ENCODE results near the gene ADRB1.

ADRB1 gene

DNA sequence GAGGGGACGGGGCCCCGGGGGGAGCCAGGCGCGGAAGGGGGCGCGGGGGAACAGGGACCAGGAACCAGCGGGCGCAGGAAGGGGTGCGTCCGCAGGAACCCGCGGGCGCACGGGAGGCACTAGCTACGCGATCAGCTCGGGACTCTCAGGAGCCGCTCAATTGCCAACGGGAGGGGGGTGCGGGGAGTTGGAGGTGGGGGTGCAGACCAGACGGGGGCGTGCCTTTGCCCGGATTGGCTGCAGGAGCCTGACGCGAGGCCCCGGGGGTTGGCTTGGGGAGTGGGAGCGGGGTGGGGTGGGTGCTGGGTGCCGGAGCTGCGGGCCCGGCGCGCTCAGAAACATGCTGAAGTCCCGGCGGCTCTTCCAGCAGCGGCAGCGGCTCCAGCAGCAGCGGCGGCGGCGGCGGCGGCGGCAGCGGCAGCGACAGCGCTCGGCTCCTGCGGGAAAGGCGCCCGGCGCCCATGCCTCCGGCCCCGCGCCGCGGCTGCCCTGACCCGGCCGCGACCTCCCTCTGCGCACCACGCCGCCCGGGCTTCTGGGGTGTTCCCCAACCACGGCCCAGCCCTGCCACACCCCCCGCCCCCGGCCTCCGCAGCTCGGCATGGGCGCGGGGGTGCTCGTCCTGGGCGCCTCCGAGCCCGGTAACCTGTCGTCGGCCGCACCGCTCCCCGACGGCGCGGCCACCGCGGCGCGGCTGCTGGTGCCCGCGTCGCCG, at the start of gene ADRB1:
Gene ADRB1, plus strand, starts transcription at position 335 of the 715 bp plus-strand sequence. Its CDS starts 267 bp downstream, at position 602.
- peak; percentile 89 for DNase-seq (ENCODE audit: low spot score)

GRCh38 chr10:113995201-113995600, 48.5 kb upstream of the ADRB1 start:
- DNase-seq (ENCODE audit: low spot score): no peak

DNA sequence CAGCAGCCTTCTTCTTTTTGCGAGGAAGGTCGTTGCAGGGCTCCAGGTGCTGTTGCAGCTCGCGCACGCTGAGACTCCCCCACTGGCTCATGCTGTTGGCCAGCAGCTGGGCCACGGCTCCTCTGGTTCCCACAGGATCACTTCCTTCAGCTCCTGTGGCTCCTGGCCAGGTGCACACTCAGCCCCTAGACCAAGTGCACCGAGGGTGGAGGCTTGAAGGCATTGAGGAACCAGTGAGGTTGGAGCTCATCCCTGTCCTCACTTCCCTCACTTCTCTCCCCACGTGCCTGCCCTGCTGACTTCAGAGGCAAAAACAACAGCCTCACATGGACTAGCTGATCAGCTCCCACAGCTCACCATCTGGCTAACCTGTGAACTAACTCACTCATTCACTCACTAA, 46.2 kb upstream of the ADRB1 start:
- DNase-seq (ENCODE audit: low spot score): no peak

GRCh38 chr10:113999531-113999930, 44.1 kb upstream of the ADRB1 start:
- DNase-seq (ENCODE audit: low spot score): no peak

DNA sequence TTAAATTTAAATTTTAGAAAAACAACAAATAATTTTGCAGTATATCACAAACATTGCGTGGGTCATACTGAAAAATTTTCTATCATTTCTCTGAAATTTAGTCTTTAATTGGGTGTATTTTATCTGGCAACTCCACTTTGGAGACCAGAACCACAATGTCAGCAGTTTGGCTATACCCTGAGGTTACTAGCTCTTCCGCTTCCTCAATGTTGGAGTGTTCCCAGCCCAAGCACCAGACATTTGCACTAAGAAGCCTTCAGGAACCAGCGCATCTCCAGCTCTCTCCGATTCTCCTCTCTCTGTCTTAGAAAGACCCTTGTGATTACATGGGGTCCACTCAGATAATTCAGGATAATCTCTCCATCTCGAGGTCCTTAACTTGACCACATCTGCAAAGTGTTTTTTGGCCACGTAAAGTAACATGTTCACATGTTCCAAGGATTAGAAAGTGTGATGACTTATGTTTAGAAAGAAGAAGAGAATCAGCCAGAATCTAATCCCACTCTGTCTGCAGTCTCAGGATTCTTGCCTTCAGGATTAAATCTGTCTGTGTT, 43.1 kb upstream of the ADRB1 start:
- no peak for DNase-seq (ENCODE audit: low spot score)

GRCh38 chr10:114002422-114002821, 41.2 kb upstream of the ADRB1 start:
- no peak for DNase-seq (ENCODE audit: low spot score)

- DNase-seq (ENCODE audit: low spot score): no peak
Observed at GRCh38 chr10:114003161-114003941, 40.3 kb upstream of the ADRB1 start.

- DNase-seq (ENCODE audit: low spot score): no peak
Observed at GRCh38 chr10:114009281-114009996, 34.2 kb upstream of the ADRB1 start.

DNA sequence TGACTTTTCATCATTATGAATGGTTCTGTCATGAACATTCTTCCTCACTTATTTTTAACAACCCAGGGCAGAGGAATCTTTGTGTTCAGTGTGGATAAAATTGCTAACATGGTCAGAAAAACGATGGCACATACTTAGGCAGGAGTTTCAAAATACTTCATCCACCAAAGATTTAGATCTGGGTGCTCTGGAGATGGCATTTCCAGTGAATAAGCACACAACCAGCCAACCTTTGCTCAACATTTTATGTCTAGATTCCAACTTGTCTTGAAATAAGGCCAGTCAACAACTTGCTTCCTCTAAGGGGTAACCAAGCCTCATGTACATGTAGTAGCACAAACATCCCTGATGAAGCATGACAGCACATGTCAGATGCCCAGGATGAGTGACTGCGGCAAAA, 33.4 kb upstream of the ADRB1 start:
- DNase-seq (ENCODE audit: low spot score): no peak

DNA sequence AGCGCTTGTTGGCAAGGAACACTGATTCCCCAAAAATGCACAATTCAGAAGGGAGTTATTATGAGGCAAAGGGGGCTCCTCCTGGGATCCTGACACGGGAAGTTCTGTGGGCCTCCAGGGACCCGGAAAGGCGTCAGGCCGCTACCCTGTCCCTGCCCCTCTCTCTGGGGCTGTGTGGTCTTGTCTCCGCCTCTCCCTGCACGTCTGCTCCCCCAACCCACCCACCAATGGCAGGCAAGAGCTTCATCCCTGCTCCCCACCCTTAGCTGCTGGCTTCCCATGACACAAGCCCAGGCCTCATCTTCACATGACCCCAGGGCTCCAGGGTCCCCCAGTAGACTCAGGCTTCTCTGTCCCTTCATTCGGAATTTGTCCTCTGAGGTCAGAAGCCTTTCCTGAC, 31.0 kb upstream of the ADRB1 start:
- DNase-seq (ENCODE audit: low spot score): no peak

DNA sequence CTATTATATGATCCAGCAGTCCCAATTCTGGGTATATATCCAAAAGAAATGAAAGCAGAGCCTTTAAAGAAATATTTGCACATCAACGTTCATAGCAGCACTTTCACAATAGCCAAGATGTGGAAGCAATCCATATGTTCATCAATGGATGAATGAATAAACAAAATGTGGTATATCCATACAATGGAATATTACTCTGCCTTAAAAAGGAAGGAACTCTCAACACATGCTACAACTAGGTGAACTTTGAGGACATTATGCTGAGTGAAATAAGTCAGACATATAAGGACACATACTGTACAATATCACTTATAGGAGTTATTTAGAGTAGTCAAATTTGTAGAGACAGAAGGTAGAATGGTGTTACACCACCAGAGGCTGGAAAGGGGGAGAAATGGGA, 28.0 kb upstream of the ADRB1 start:
- no peak for DNase-seq (ENCODE audit: low spot score)

DNA sequence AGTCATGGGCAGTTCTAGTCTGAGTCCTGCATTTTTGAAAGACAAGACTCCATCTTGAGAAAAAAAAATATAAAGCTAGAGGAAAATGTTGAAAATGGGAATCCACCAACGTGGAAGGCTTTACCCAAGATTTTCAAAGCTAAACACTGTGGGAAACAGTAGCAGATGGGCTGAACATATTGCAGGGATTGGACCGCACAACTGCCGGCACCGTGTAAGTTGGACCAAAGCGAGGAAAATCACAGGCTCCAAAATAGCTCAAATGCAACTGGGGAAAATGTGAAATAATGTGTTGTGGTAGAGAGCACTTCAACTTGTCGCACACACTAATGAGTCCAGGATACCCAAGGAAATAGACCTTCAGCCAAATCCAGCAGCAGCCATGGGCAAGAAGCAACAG, 26.4 kb upstream of the ADRB1 start:
- DNase-seq (ENCODE audit: low spot score): no peak

DNA sequence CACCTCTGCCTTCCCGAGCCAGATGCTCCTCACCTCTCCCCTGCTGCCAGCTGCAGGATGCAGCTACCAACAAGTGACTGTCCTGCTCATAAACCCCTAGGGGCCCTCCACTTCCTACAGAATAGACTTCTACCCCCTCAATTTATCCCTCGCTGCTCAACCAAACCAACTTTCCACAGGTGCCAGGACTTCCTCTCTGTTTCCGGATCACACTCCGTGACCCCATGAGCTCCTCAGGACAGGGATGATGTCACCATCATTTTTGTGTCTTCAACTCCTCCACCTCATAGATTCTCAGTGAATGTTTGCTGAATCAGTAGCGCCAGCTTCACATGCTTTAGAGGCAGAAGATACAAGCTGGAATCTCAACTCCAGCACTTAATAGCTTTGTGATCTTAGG, 25.8 kb upstream of the ADRB1 start:
- no peak for DNase-seq (ENCODE audit: low spot score)

DNA sequence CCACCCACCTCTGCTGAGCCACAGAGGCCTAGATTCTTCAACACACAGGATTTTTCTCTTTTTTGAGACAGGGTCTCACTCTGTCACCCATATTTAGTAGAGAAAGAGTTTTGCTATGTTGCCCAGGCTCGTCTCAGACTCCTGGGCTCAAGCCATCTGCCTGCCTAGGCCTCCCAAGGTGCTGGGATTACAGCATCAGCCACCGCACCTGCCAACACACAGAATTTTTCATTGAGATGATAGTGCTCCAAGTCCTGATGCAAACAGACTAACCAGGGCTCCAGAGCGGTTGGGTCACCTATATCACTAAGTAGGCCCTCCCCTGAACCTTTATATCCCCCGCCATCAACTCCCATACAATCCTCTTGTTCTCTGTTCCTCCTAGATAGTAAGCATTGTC, 24.4 kb upstream of the ADRB1 start:
- no peak for DNase-seq (ENCODE audit: low spot score)

GRCh38 chr10:114021154-114021553, 22.5 kb upstream of the ADRB1 start:
- DNase-seq (ENCODE audit: low spot score): no peak

DNA sequence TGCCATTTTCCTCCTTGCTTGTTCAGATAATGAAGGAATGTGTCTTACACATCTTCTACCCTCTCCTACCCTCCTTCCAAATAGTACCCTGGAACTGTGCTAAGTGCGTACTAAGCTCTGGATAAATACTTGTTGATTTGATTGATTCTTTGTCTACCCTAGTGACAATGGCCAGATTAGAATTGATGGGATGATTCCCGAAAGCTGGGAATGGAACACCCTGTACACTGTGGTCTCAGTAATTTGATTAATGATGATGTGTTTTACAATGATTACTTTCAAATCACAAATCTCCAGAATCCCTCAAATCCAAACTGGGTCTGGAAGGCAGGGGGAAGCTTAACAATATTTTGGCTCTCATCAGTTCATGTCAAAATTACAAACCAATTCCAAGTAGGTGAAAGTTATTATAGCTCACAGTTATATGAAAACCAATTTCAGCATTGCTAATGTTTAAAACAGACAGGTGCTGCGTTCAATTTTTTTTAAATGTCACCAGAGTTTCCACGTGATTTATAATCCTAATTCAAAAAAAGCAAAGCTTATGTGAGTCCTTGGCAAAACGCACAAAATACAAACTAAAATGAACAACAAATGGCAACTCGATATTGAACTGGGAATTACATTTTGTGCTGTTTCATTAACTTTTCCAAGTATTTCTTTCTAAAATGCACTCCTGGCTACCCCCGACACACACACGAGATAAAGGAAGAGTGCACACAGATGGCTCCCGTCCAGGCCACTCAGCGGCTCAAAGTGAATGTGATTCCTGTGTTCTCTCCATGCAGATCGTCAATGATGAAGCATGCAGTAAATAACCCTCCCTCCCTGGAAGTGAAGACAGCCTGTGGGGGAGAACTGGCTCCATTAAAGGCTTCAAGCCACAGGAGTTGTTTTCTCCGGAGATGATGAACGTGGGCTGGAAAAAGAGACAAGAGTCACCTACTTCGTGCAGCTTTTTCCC, 21.7 kb upstream of the ADRB1 start:
- no peak for DNase-seq (ENCODE audit: low spot score)

DNA sequence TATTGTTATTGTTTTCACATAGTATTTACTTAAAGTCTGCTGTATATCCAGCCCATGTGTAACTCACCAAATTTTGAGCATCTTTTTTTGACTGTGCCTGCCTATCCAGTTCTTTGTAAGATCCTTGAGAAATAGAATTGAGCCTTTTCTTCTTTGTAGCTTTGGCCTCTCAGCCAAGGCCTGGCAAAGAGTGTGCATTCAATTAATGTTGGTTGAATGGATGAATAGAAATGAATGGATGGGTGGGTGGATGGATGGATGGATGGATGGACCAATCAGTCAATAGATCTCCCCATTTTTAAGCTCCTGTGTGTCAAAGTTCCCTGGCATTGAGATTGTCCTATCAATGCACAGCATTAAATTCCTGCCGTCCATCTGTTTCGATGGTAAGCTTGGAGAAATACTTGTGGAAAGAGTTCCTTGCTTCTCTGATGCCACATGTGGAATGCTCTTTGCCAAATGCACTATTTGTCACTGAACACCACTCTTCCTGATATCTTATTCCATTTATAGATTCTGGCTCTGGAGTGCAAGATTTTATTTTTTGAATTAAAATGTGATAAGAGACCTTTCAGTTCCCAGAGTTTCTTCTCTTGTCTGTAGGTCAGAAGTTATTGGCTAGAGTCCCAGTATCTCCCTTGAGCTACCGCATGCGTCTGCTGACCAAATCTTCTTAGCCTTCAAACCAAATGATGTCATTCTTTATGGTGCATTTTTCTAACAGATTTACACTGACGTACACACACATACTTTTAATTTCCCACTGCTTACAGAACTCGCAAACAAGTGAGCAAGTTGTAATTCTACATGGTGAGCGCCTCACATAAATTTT, 20.7 kb upstream of the ADRB1 start:
- peak; percentile 65 for DNase-seq (ENCODE audit: low spot score)

GRCh38 chr10:114024876-114025610, 18.6 kb upstream of the ADRB1 start:
- no peak for DNase-seq (ENCODE audit: low spot score)

DNA sequence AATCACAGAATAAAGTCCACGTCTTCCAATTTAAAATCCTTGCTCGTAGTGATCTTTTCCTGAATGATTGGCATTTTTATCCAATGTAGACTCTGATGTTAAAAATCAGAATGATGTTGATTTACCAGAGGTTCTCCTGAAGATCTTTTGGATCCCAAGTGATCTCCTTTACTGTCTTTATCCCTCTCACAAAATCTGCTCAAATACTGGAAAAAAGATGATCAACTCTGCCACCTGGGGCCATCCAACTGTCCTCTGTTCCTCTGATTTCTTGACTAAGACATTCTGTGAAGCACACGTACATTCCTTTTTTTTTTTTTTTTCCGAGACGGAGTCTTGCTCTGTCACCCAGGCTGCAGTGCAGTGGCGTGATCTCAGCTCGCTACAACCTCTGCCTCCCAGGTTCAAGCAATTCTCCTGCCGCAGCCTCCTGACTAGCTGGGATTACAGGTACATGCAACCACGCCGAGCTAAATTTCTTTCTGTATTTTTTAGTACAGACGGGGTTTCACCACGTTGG, 18.0 kb upstream of the ADRB1 start:
- no peak for DNase-seq (ENCODE audit: low spot score)
